Natural killer cell treated with Interleukin-12 subunit alpha and Interleukin-12 subunit beta and Interleukin-15 and Interleukin-18, amount 100 ng/mL, for 72 hours (primary cell): ENCODE results near the gene WNK1. TPM values are rescaled to one million over a fixed set of nuclear protein-coding genes. Genes with fewer than 3 reads are reported as not detected.
"Not testable (repeated sequence)": the region's sequence is repeated elsewhere in the genome, so short reads cannot be mapped to it uniquely, and the experiment has no call there.

Experiments used
- ATAC-seq, 2 donors: fragments of 150-1000 bp; cut with Tn5 transposase in 1 of 2; sonication (Bioruptor Pico), chemical (Tn5 transposase) in 1 of 2; 2 replicates each; pipeline ENCODE4 v1.10.0; 2021
- DNase-seq: peaks from one replicate; pipeline ENCODE4 v3.0.0; 2022; ENCODE audit warnings: low spot score
- H3K27ac Mint-ChIP-seq, 2 donors: 1 replicate in 1 of 2; 2 replicates in 1 of 2; pipeline ENCODE4 v1.8.0; 2022; ENCODE audit warnings: mixed read lengths in 2 of 2, mild to moderate bottlenecking in 1 of 2, moderate library complexity in 1 of 2
- H3K27me3 Mint-ChIP-seq, 2 donors: 1 replicate in 1 of 2; 2 replicates in 1 of 2; pipeline ENCODE4 v1.8.0; 2022; ENCODE audit warnings: mixed read lengths in 2 of 2
- H3K36me3 Mint-ChIP-seq: one replicate; pipeline ENCODE4 v1.8.0; 2022; ENCODE audit warnings: mixed read lengths
- H3K4me1 Mint-ChIP-seq, 2 donors: 1 replicate in 1 of 2; 2 replicates in 1 of 2; pipeline ENCODE4 v1.8.0; 2022; ENCODE audit warnings: low read depth in 2 of 2, mixed read lengths in 2 of 2, mild to moderate bottlenecking in 1 of 2
- H3K4me3 Mint-ChIP-seq: one replicate; pipeline ENCODE4 v1.8.0; 2022; ENCODE audit warnings: mixed read lengths
- H3K9me3 Mint-ChIP-seq: 2 replicates; pipeline ENCODE4 v1.8.0; 2022; ENCODE audit warnings: mixed read lengths
- total RNA-seq, 2 donors: library from RNA; stranded (reverse); gene quantifications; one replicate each; pipeline ENCODE4 v1.2.3, GENCODE V29; 2022

WNK1 gene
- total RNA-seq, 2 donors from 2014 or later: 152 to 269 TPM

GRCh38 chr12:913919-914698, 161.7 kb downstream of the WNK1 start:
- Mint-ChIP-seq H3K27ac (peak overlapping the region; percentile 38 to 54), H3K36me3 (peaks cover 15% of the 10 kb centered on the region), H3K9me3 (no peaks in the 10 kb centered on the region), H3K27me3 (no peaks in the 10 kb centered on the region), H3K4me1 (peaks cover 21 to 26% of the 10 kb centered on the region in 2 donors), H3K4me3 (no peak overlapping the region)
- ATAC-seq: no peak
- DNase-seq: no peak

GRCh38 chr12:915090-915489, 162.7 kb downstream of the WNK1 start:
- Mint-ChIP-seq H3K27ac (peak overlapping the region; percentile 38 to 54), H3K27me3 (no peaks in the 10 kb centered on the region), H3K4me3 (no peak overlapping the region), H3K4me1 (peaks cover 16 to 21% of the 10 kb centered on the region in 2 donors), H3K9me3 (no peaks in the 10 kb centered on the region), H3K36me3 (peaks cover 15% of the 10 kb centered on the region)
- DNase-seq (no peak), ATAC-seq (peak; percentile 65 to 73)

- Mint-ChIP-seq H3K27ac (peak overlapping the region; percentile 38 to 56), H3K36me3 (peaks cover 10% of the 10 kb centered on the region)
- ATAC-seq: peak; percentile 40 to 42
Observed at GRCh38 chr12:916240-916639, 163.9 kb downstream of the WNK1 start.

GRCh38 chr12:916712-917445, 164.5 kb downstream of the WNK1 start:
- ATAC-seq (no peak), DNase-seq (no peak)
- peak overlapping the region; percentile 56 to 80 for H3K27ac Mint-ChIP-seq
- H3K9me3 Mint-ChIP-seq: no peaks in the 10 kb centered on the region
- H3K4me3 Mint-ChIP-seq: peak overlapping the region; percentile 16
- no peaks in the 10 kb centered on the region for H3K27me3 Mint-ChIP-seq
- H3K4me1 Mint-ChIP-seq: peaks cover 16 to 26% of the 10 kb centered on the region in 2 donors
- H3K36me3 Mint-ChIP-seq: peaks cover 10% of the 10 kb centered on the region

More at GRCh38 chr12:916240-916639, 163.9 kb downstream of the WNK1 start:
- H3K9me3 Mint-ChIP-seq: no peaks in the 10 kb centered on the region
- DNase-seq: no peak
- H3K27me3 Mint-ChIP-seq: no peaks in the 10 kb centered on the region
- H3K4me3 Mint-ChIP-seq: peak overlapping the region; percentile 59
- peaks cover 16 to 26% of the 10 kb centered on the region in 2 donors for H3K4me1 Mint-ChIP-seq

GRCh38 chr12:920676-921075, 168.3 kb downstream of the WNK1 start:
- Mint-ChIP-seq H3K4me3 (no peak overlapping the region), H3K27ac (no peak overlapping the region), H3K9me3 (no peaks in the 10 kb centered on the region), H3K27me3 (no peaks in the 10 kb centered on the region), H3K4me1 (peaks cover 0 to 15% of the 10 kb centered on the region in 2 donors), H3K36me3 (peaks cover 11% of the 10 kb centered on the region)
- DNase-seq (no peak), ATAC-seq (no peak)

- Mint-ChIP-seq H3K27me3 (no peaks in the 10 kb centered on the region), H3K27ac (no peak overlapping the region), H3K9me3 (no peaks in the 10 kb centered on the region), H3K36me3 (peaks cover 6% of the 10 kb centered on the region), H3K4me3 (no peak overlapping the region), H3K4me1 (peaks cover 0 to 9% of the 10 kb centered on the region in 2 donors)
- ATAC-seq: no peak
- DNase-seq: no peak
Observed at GRCh38 chr12:922285-922684, 169.9 kb downstream of the WNK1 start.

GRCh38 chr12:926641-927040, 174.3 kb downstream of the WNK1 start:
- no peak overlapping the region for H3K4me3 Mint-ChIP-seq
- peaks cover 0 to 4% of the 10 kb centered on the region in 2 donors for H3K4me1 Mint-ChIP-seq
- no peaks in the 10 kb centered on the region for H3K9me3 Mint-ChIP-seq
- ATAC-seq: no peak
- H3K36me3 Mint-ChIP-seq: peaks cover 6% of the 10 kb centered on the region
- no peaks in the 10 kb centered on the region for H3K27me3 Mint-ChIP-seq
- no peak overlapping the region for H3K27ac Mint-ChIP-seq
- DNase-seq: no peak

GRCh38 chr12:931060-931459, 178.7 kb downstream of the WNK1 start:
- Mint-ChIP-seq H3K27ac (no peak overlapping the region), H3K27me3 (no peaks in the 10 kb centered on the region), H3K9me3 (no peaks in the 10 kb centered on the region), H3K4me3 (no peak overlapping the region), H3K4me1 (peaks cover 0 to 4% of the 10 kb centered on the region in 2 donors), H3K36me3 (no peaks in the 10 kb centered on the region)
- no peak for DNase-seq
- no peak for ATAC-seq

- Mint-ChIP-seq H3K27me3 (no peaks in the 10 kb centered on the region), H3K36me3 (no peaks in the 10 kb centered on the region), H3K9me3 (no peaks in the 10 kb centered on the region), H3K4me1 (peaks cover 0 to 2% of the 10 kb centered on the region in 2 donors), H3K4me3 (no peak overlapping the region), H3K27ac (no peak overlapping the region)
- ATAC-seq (no peak), DNase-seq (no peak)
Observed at GRCh38 chr12:931591-931990, 179.2 kb downstream of the WNK1 start.

GRCh38 chr12:935891-936290, 183.5 kb downstream of the WNK1 start:
- H3K27me3 Mint-ChIP-seq, H3K27ac Mint-ChIP-seq, H3K36me3 Mint-ChIP-seq, H3K4me3 Mint-ChIP-seq, H3K4me1 Mint-ChIP-seq, ATAC-seq, H3K9me3 Mint-ChIP-seq, DNase-seq: not testable (repeated sequence)

GRCh38 chr12:936377-937345, 184.3 kb downstream of the WNK1 start:
- DNase-seq (no peak), ATAC-seq (no peak)
- no peaks in the 10 kb centered on the region for H3K36me3 Mint-ChIP-seq
- H3K9me3 Mint-ChIP-seq: no peaks in the 10 kb centered on the region
- H3K27me3 Mint-ChIP-seq: no peaks in the 10 kb centered on the region
- no peak overlapping the region for H3K4me3 Mint-ChIP-seq
- peak overlapping the region in 1 of 2 donors; percentile 18 for H3K27ac Mint-ChIP-seq
- peaks cover 0 to 6% of the 10 kb centered on the region in 2 donors for H3K4me1 Mint-ChIP-seq

GRCh38 chr12:938810-939209, 186.4 kb downstream of the WNK1 start:
- H3K4me1 Mint-ChIP-seq: peaks cover under 1 to 6% of the 10 kb centered on the region in 2 donors
- H3K36me3 Mint-ChIP-seq: no peaks in the 10 kb centered on the region
- H3K27me3 Mint-ChIP-seq: no peaks in the 10 kb centered on the region
- no peak for ATAC-seq
- no peak overlapping the region for H3K4me3 Mint-ChIP-seq
- H3K27ac Mint-ChIP-seq: no peak overlapping the region
- no peak for DNase-seq
- H3K9me3 Mint-ChIP-seq: no peaks in the 10 kb centered on the region

GRCh38 chr12:943051-943450, 190.7 kb downstream of the WNK1 start:
- Mint-ChIP-seq H3K4me3 (no peak overlapping the region), H3K9me3 (no peaks in the 10 kb centered on the region), H3K27ac (no peak overlapping the region)

More at GRCh38 chr12:943051-943450, 190.7 kb downstream of the WNK1 start:
- Mint-ChIP-seq H3K36me3 (no peaks in the 10 kb centered on the region), H3K4me1 (peaks cover 19 to 28% of the 10 kb centered on the region in 2 donors), H3K27me3 (no peaks in the 10 kb centered on the region)
- ATAC-seq: no peak
- no peak for DNase-seq
